GM12892 (cell line): ENCODE data around the gene WWOX.

Source experiments
- POLR2A ChIP-seq: IDR thresholded peaks from 2 replicates; pipeline ENCODE4 v1.6.1; 2011; ENCODE audit warnings: low read depth, low read length, control low read depth
- POLR2AphosphoS5 ChIP-seq: IDR thresholded peaks from 2 replicates; pipeline ENCODE4 v1.6.1; 2011; ENCODE audit warnings: low read depth, low read length, control low read depth

DNA sequence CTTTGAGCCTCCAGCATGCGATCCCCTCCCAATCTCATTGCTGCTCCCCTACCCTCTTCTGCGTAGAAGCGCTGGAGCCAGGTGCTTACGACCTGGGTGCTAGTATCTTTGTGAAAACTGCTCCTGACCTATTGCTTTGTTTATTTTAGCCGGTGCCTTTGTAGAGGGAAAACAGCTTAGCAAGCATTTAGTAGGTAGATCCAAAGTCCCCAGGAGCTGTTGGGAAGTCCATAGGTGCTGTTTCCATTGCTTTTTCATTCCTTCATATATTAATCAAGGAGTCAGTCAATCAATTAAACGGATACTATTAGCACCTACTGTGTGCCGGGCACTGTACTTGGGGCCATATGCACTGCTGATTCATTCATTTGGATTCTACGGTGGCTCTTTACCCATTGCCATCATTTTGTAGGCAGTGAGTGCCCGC lies 497.6 kb downstream of the WWOX start:
- TF ChIP-seq POLR2A (no peak), POLR2AphosphoS5 (no peak)
